Muscle layer of colon (tissue), 2 donors: ENCODE measurements around the gene CBFA2T2.
A peak's percentile ranks its signal among the peaks of the same experiment; 100 is the strongest.
"Not testable (repeated sequence)": the region's sequence is repeated elsewhere in the genome, so short reads cannot be mapped to it uniquely, and the experiment has no call there.

Source experiments
- H3K27ac ChIP-seq: one replicate; pipeline ENCODE4 v1.7.0; 2013; ENCODE audit warnings: low read depth, mild to moderate bottlenecking, low read length, moderate library complexity
- H3K27me3 ChIP-seq, 2 donors: one replicate each; pipeline ENCODE4 v1.7.0; 2013; ENCODE audit warnings: low read length in 2 of 2, mild to moderate bottlenecking in 2 of 2; ENCODE audit not compliant: insufficient read depth in 2 of 2, control insufficient read depth in 1 of 2
- H3K36me3 ChIP-seq: one replicate; pipeline ENCODE4 v1.7.0; 2013; ENCODE audit warnings: mild to moderate bottlenecking, low read length; ENCODE audit not compliant: insufficient read depth
- H3K4me1 ChIP-seq: one replicate; pipeline ENCODE4 v1.7.0; 2013; ENCODE audit warnings: mild to moderate bottlenecking, low read length; ENCODE audit not compliant: insufficient read depth
- H3K4me3 ChIP-seq, 2 donors: one replicate each; pipeline ENCODE4 v1.7.0; 2013; ENCODE audit warnings: low read length in 2 of 2, low read depth in 1 of 2, mild to moderate bottlenecking in 1 of 2, moderate library complexity in 1 of 2
- H3K9ac ChIP-seq: one replicate; pipeline ENCODE4 v1.7.0; 2013; ENCODE audit warnings: low read length
- H3K9me3 ChIP-seq: one replicate; pipeline ENCODE4 v1.7.0; 2013; ENCODE audit warnings: mild to moderate bottlenecking, low read length
- donor health status: abdominal sarcoma.
- donor health status: Adenocarcinoma of cecum.

CBFA2T2 gene

GRCh38 chr20:33490934-33491656 is 1.2 kb downstream of the CBFA2T2 start:
- H3K4me1 ChIP-seq = peaks cover 7% of the 10 kb centered on the region
- no peaks in the 10 kb centered on the region for H3K27me3 ChIP-seq
- peak overlapping the region; percentile 73 for H3K9ac ChIP-seq
- no peaks in the 10 kb centered on the region for H3K36me3 ChIP-seq
- peak overlapping the region; percentile 90 for H3K27ac ChIP-seq
- peak overlapping the region; percentile 71 to 95 for H3K4me3 ChIP-seq
- H3K9me3 ChIP-seq = no peaks in the 10 kb centered on the region

GRCh38 chr20:33493076-33493766 is 3.3 kb downstream of the CBFA2T2 start:
- H3K27ac ChIP-seq = no peak overlapping the region
- no peaks in the 10 kb centered on the region for H3K36me3 ChIP-seq
- no peaks in the 10 kb centered on the region for H3K27me3 ChIP-seq
- H3K9me3 ChIP-seq = no peaks in the 10 kb centered on the region
- peaks cover 11% of the 10 kb centered on the region for H3K4me1 ChIP-seq
- H3K9ac ChIP-seq = no peak overlapping the region
- H3K4me3 ChIP-seq = no peak overlapping the region

GRCh38 chr20:33496776-33497175 is 6.9 kb downstream of the CBFA2T2 start:
- H3K9me3 ChIP-seq, H3K27me3 ChIP-seq, H3K4me3 ChIP-seq, H3K36me3 ChIP-seq, H3K27ac ChIP-seq, H3K9ac ChIP-seq: not testable (repeated sequence)
- peaks cover 28% of the 10 kb centered on the region for H3K4me1 ChIP-seq

GRCh38 chr20:33499355-33499754 is 9.5 kb downstream of the CBFA2T2 start:
- Histone ChIP-seq H3K27me3 (no peaks in the 10 kb centered on the region), H3K4me3 (no peak overlapping the region), H3K36me3 (no peaks in the 10 kb centered on the region), H3K4me1 (peaks cover 28% of the 10 kb centered on the region), H3K27ac (no peak overlapping the region), H3K9ac (no peak overlapping the region), H3K9me3 (no peaks in the 10 kb centered on the region)

- H3K9ac ChIP-seq = no peak overlapping the region
These were observed 11.1 kb downstream of the CBFA2T2 start for GRCh38 chr20:33501000-33501399.

GRCh38 chr20:33503564-33503963 is 13.7 kb downstream of the CBFA2T2 start:
- no peak overlapping the region for H3K4me3 ChIP-seq

More at GRCh38 chr20:33501000-33501399, 11.1 kb downstream of the CBFA2T2 start:
- no peak overlapping the region for H3K4me3 ChIP-seq
- H3K4me1 ChIP-seq = peaks cover 25% of the 10 kb centered on the region
- H3K27ac ChIP-seq = peak overlapping the region; percentile 7
- no peaks in the 10 kb centered on the region for H3K9me3 ChIP-seq
- peaks cover 6% of the 10 kb centered on the region for H3K36me3 ChIP-seq
- no peaks in the 10 kb centered on the region for H3K27me3 ChIP-seq

GRCh38 chr20:33506576-33506975 is 16.7 kb downstream of the CBFA2T2 start:
- H3K36me3 ChIP-seq = peaks cover 6% of the 10 kb centered on the region
- H3K9ac ChIP-seq = no peak overlapping the region
- H3K9me3 ChIP-seq = no peaks in the 10 kb centered on the region
- no peaks in the 10 kb centered on the region for H3K4me1 ChIP-seq
- H3K27ac ChIP-seq = no peak overlapping the region
- no peak overlapping the region for H3K4me3 ChIP-seq
- no peaks in the 10 kb centered on the region for H3K27me3 ChIP-seq

More at GRCh38 chr20:33503564-33503963, 13.7 kb downstream of the CBFA2T2 start:
- Histone ChIP-seq H3K9ac (no peak overlapping the region), H3K36me3 (peaks cover 6% of the 10 kb centered on the region), H3K9me3 (no peaks in the 10 kb centered on the region), H3K27me3 (no peaks in the 10 kb centered on the region), H3K4me1 (peaks cover 18% of the 10 kb centered on the region), H3K27ac (no peak overlapping the region)

GRCh38 chr20:33507461-33507860 is 17.6 kb downstream of the CBFA2T2 start:
- H3K4me3 ChIP-seq = no peak overlapping the region
- no peak overlapping the region for H3K9ac ChIP-seq
- H3K4me1 ChIP-seq = no peaks in the 10 kb centered on the region
- no peaks in the 10 kb centered on the region for H3K9me3 ChIP-seq
- peaks cover 6% of the 10 kb centered on the region for H3K36me3 ChIP-seq
- no peak overlapping the region for H3K27ac ChIP-seq
- no peaks in the 10 kb centered on the region for H3K27me3 ChIP-seq

GRCh38 chr20:33508015-33508414 is 18.1 kb downstream of the CBFA2T2 start:
- not testable (repeated sequence) for H3K9me3 ChIP-seq, H3K4me1 ChIP-seq, H3K4me3 ChIP-seq, H3K9ac ChIP-seq, H3K36me3 ChIP-seq, H3K27ac ChIP-seq, H3K27me3 ChIP-seq

GRCh38 chr20:33509057-33509456 is 19.2 kb downstream of the CBFA2T2 start:
- not testable (repeated sequence) for H3K27ac ChIP-seq, H3K27me3 ChIP-seq, H3K9me3 ChIP-seq, H3K36me3 ChIP-seq, H3K4me1 ChIP-seq, H3K9ac ChIP-seq, H3K4me3 ChIP-seq

GRCh38 chr20:33511876-33512275 is 22.0 kb downstream of the CBFA2T2 start:
- not testable (repeated sequence) for H3K4me3 ChIP-seq, H3K9ac ChIP-seq, H3K4me1 ChIP-seq, H3K9me3 ChIP-seq, H3K27me3 ChIP-seq, H3K36me3 ChIP-seq, H3K27ac ChIP-seq
